ENCODE results near the gene PRPF31.

DNA sequence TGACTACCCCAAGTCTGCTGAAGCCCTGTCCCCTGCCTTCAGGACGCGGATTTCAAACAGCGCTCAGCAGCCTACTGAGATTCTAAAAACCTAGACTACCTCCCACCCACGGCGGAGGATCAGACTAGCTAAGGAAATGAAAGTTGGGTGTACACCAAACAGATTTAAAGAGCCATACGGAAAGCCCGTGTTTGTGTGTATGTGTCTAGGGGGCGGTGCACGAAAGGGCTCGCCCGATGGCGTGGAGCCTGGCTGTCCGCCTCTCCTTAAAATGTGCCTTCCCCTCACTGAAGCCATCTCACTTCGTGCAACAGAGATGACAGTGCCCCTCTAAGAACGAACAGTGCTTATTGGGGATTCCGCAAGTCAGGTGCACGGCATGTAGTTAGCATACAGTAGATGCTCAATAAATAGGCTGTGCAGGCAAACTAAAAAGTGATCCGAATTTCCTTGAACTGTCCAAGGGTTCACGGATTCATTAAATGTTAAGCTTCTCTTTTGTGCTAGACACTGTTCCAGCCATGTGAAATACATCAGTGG, 43.3 kb downstream of the PRPF31 start:
- TF ChIP-seq CTCF (CRISPR knock-in tag; IDR thresholded peaks at IDR 0.05) (no peak), SMYD3 (CRISPR knock-in tag; IDR thresholded peaks at IDR 0.05) (no peak), RFXAP (CRISPR knock-in tag; IDR thresholded peaks at IDR 0.05; ENCODE audit: borderline replicate concordance) (no peak), ARNT (IDR thresholded peaks at IDR 0.05) (no peak), REST (IDR thresholded peaks at IDR 0.05; ENCODE audit: borderline replicate concordance in 1 of 2, low read depth in 1 of 2, low read length in 2 of 2) (no peak), POLR2AphosphoS5 (IDR thresholded peaks at IDR 0.05; ENCODE audit: low read depth, low read length) (no peak)
